Stimulated activated CD8-positive, alpha-beta memory T cell treated with anti-CD3 and anti-CD28 coated beads, Interleukin-4, amount 100 ng/mL, for 48 hours (primary cell): ENCODE results near the gene EEF1AKMT1.

Source experiments
- DNase-seq: peaks from one replicate; pipeline ENCODE4 v3.0.0-alpha.2; 2020

EEF1AKMT1 gene

GRCh38 chr13:20773194-20774080 is at the start of gene EEF1AKMT1:
Gene EEF1AKMT1 (minus strand): TSS chr13:20773961. CDS start chr13:20757598, 16,363 bp downstream.
- peak; percentile 97 for DNase-seq

- DNase-seq, result no peak
Observed at GRCh38 chr13:20823071-20823470, 49.3 kb upstream of the EEF1AKMT1 start.

GRCh38 chr13:20822406-20822805 is 48.6 kb upstream of the EEF1AKMT1 start:
- no peak for DNase-seq

GRCh38 chr13:20819715-20820114 is 46.0 kb upstream of the EEF1AKMT1 start:
- no peak for DNase-seq

- DNase-seq, result no peak
Observed at GRCh38 chr13:20815464-20815863, 41.7 kb upstream of the EEF1AKMT1 start.

GRCh38 chr13:20814224-20814910 is 40.6 kb upstream of the EEF1AKMT1 start:
- DNase-seq, result no peak

GRCh38 chr13:20812890-20813289 is 39.1 kb upstream of the EEF1AKMT1 start:
- no peak for DNase-seq

GRCh38 chr13:20810808-20811207 is 37.0 kb upstream of the EEF1AKMT1 start:
- DNase-seq, result no peak

- DNase-seq, result no peak
Observed at GRCh38 chr13:20808874-20809273, 35.1 kb upstream of the EEF1AKMT1 start.

- DNase-seq, result no peak
Observed at GRCh38 chr13:20803180-20803965, 29.6 kb upstream of the EEF1AKMT1 start.

GRCh38 chr13:20801707-20802106 is 27.9 kb upstream of the EEF1AKMT1 start:
- DNase-seq, result no peak

- DNase-seq, result no peak
Observed at GRCh38 chr13:20799726-20800416, 26.1 kb upstream of the EEF1AKMT1 start.

GRCh38 chr13:20798027-20798426 is 24.3 kb upstream of the EEF1AKMT1 start:
- no peak for DNase-seq

GRCh38 chr13:20796791-20797508 is 23.2 kb upstream of the EEF1AKMT1 start:
- no peak for DNase-seq

- no peak for DNase-seq
Observed at GRCh38 chr13:20789665-20790064, 15.9 kb upstream of the EEF1AKMT1 start.

GRCh38 chr13:20788312-20788711 is 14.6 kb upstream of the EEF1AKMT1 start:
- DNase-seq, result no peak

- DNase-seq, result no peak
Observed at GRCh38 chr13:20787180-20787579, 13.4 kb upstream of the EEF1AKMT1 start.

GRCh38 chr13:20782116-20782708 is 8.5 kb upstream of the EEF1AKMT1 start:
- no peak for DNase-seq

GRCh38 chr13:20780317-20780716 is 6.6 kb upstream of the EEF1AKMT1 start:
- no peak for DNase-seq

- no peak for DNase-seq
Observed at GRCh38 chr13:20779405-20779804, 5.6 kb upstream of the EEF1AKMT1 start.

GRCh38 chr13:20778311-20778710 is 4.5 kb upstream of the EEF1AKMT1 start:
- no peak for DNase-seq

GRCh38 chr13:20776751-20777150 is 3.0 kb upstream of the EEF1AKMT1 start:
- DNase-seq, result no peak
